Measurements from ENCODE around the gene TP63. TPM values are rescaled to one million over a fixed set of nuclear protein-coding genes. Genes with fewer than 3 reads are reported as not detected.

The TP63 gene
- total and polyA plus RNA-seq, 2 experiments from 2014 or later = not detected

DNA sequence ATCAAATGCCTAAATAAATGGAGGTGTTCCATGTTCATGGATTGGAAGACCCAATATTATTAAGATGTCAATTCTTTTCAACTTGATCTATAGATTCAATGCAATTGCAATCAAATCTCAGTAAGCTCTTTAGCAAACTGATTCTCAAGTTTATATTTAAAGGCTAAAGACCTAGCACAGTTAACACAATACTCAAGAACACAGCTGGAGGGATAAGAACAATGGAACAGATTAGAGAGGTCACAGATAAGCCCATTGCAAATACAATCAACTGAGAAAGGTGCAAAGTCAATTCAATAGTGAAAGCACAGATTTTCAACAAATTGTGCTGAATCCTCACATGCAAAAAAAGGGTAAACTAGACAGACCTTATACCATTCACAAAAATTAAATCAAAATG lies 290.6 kb downstream of the TP63 start:
- Histone ChIP-seq H3K27ac (ENCODE audit: low read depth) (no peak overlapping the region), H3K27me3 (ENCODE audit: insufficient read depth) (no peaks in the 10 kb centered on the region), H3K9me2 (ENCODE audit: insufficient read depth) (no peaks in the 10 kb centered on the region), H2AFZ (no peak overlapping the region), H3K4me2 (no peak overlapping the region), H3K4me3 (no peak overlapping the region), H3K79me2 (replicated peaks; ENCODE audit: insufficient read depth) (no peaks in the 10 kb centered on the region), H4K20me1 (replicated peaks; ENCODE audit: insufficient read depth) (no peaks in the 10 kb centered on the region), H3F3A (replicated peaks; ENCODE audit: low read depth) (no peaks in the 10 kb centered on the region), H3K4me1 (ENCODE audit: insufficient read depth) (peaks cover 10% of the 10 kb centered on the region), H3K36me3 (ENCODE audit: insufficient read depth) (no peaks in the 10 kb centered on the region)
- no peak for TF ChIP-seq JUNB (IDR thresholded peaks at IDR 0.05; ENCODE audit: unreplicated experiment)
- Mint-ChIP-seq H3K4me3 (no peak overlapping the region), H3K4me1 (peaks cover 10% of the 10 kb centered on the region; the same call in 2 of the 3 replicates), H3K27ac (no peak overlapping the region), H3K27me3 (ENCODE audit: insufficient read depth, low read depth, poor library complexity) (no peaks in the 10 kb centered on the region), H3K36me3 (ENCODE audit: low read depth) (no peaks in the 10 kb centered on the region), H3K9me3 (no peaks in the 10 kb centered on the region)
- no peak for DNase-seq (ENCODE audit: low spot score)
- ATAC-seq = no peak

DNA sequence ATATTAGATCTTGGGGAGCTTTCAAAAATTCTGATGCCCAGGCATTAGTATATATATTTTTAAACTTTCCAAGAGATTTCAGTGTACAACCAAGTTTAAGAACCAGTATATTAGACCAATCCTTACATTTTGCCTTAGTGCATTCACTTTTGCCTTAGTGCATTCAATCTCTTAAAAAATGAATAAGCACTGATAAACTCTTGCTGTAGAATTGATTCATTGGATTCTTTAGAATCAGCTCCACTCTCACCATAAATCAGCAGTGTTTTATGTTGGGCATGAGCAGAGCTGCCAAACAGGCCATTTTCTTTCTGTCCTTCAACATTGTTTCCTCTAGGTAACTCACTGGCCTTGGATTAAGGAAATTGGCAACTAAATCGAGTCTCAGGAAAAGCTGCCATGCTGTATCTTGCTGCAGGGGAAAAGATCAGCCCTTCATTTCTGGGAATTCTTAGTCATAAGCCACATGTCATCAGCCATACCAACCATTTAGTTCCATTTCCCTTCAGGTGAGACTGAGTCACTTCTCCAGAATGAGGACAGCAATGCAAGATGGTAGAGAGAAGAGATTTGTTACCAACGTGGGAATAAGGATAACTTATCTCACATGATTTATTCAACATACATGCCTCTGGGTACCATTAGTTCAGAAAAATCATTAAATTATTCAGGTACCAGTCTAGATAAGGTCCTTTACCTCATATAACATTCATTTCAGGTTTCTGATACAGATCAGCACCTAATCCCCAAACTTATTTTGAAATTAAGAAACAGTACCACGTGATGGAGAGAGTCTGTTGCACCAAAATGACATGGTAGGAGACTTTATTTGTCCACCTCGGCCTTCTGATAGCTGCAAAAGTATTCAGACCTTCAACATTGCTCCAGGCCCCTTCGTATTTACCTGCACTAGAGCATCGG lies 297.0 kb downstream of the TP63 start:
- ATAC-seq (no peak), DNase-seq (ENCODE audit: low spot score) (no peak)
- H3F3A ChIP-seq (replicated peaks; ENCODE audit: low read depth) = no peaks in the 10 kb centered on the region
- no peak overlapping the region for H3K27ac ChIP-seq (ENCODE audit: low read depth)
- H3K36me3 Mint-ChIP-seq (ENCODE audit: low read depth) = no peaks in the 10 kb centered on the region
- H3K36me3 ChIP-seq (ENCODE audit: insufficient read depth) = no peaks in the 10 kb centered on the region
- H3K27me3 Mint-ChIP-seq (ENCODE audit: insufficient read depth, low read depth, poor library complexity) = peaks cover 2% of the 10 kb centered on the region
- no peaks in the 10 kb centered on the region for H3K9me3 Mint-ChIP-seq
- no peaks in the 10 kb centered on the region for H3K27me3 ChIP-seq (ENCODE audit: insufficient read depth)
- H3K4me3 ChIP-seq = no peak overlapping the region
- H2AFZ ChIP-seq = no peak overlapping the region
- H3K4me3 Mint-ChIP-seq = no peak overlapping the region
- H4K20me1 ChIP-seq (replicated peaks; ENCODE audit: insufficient read depth) = no peaks in the 10 kb centered on the region
- H3K79me2 ChIP-seq (replicated peaks; ENCODE audit: insufficient read depth) = no peaks in the 10 kb centered on the region
- H3K9me2 ChIP-seq (ENCODE audit: insufficient read depth) = no peaks in the 10 kb centered on the region
- H3K4me1 Mint-ChIP-seq = peaks cover 21% of the 10 kb centered on the region; the same call in 2 of the 3 replicates
- no peak overlapping the region for H3K27ac Mint-ChIP-seq
- no peak overlapping the region for H3K4me2 ChIP-seq
- peaks cover 6% of the 10 kb centered on the region; the same call in 1 of the 2 replicates for H3K4me1 ChIP-seq (ENCODE audit: insufficient read depth)
- TF ChIP-seq, protein P1, sequence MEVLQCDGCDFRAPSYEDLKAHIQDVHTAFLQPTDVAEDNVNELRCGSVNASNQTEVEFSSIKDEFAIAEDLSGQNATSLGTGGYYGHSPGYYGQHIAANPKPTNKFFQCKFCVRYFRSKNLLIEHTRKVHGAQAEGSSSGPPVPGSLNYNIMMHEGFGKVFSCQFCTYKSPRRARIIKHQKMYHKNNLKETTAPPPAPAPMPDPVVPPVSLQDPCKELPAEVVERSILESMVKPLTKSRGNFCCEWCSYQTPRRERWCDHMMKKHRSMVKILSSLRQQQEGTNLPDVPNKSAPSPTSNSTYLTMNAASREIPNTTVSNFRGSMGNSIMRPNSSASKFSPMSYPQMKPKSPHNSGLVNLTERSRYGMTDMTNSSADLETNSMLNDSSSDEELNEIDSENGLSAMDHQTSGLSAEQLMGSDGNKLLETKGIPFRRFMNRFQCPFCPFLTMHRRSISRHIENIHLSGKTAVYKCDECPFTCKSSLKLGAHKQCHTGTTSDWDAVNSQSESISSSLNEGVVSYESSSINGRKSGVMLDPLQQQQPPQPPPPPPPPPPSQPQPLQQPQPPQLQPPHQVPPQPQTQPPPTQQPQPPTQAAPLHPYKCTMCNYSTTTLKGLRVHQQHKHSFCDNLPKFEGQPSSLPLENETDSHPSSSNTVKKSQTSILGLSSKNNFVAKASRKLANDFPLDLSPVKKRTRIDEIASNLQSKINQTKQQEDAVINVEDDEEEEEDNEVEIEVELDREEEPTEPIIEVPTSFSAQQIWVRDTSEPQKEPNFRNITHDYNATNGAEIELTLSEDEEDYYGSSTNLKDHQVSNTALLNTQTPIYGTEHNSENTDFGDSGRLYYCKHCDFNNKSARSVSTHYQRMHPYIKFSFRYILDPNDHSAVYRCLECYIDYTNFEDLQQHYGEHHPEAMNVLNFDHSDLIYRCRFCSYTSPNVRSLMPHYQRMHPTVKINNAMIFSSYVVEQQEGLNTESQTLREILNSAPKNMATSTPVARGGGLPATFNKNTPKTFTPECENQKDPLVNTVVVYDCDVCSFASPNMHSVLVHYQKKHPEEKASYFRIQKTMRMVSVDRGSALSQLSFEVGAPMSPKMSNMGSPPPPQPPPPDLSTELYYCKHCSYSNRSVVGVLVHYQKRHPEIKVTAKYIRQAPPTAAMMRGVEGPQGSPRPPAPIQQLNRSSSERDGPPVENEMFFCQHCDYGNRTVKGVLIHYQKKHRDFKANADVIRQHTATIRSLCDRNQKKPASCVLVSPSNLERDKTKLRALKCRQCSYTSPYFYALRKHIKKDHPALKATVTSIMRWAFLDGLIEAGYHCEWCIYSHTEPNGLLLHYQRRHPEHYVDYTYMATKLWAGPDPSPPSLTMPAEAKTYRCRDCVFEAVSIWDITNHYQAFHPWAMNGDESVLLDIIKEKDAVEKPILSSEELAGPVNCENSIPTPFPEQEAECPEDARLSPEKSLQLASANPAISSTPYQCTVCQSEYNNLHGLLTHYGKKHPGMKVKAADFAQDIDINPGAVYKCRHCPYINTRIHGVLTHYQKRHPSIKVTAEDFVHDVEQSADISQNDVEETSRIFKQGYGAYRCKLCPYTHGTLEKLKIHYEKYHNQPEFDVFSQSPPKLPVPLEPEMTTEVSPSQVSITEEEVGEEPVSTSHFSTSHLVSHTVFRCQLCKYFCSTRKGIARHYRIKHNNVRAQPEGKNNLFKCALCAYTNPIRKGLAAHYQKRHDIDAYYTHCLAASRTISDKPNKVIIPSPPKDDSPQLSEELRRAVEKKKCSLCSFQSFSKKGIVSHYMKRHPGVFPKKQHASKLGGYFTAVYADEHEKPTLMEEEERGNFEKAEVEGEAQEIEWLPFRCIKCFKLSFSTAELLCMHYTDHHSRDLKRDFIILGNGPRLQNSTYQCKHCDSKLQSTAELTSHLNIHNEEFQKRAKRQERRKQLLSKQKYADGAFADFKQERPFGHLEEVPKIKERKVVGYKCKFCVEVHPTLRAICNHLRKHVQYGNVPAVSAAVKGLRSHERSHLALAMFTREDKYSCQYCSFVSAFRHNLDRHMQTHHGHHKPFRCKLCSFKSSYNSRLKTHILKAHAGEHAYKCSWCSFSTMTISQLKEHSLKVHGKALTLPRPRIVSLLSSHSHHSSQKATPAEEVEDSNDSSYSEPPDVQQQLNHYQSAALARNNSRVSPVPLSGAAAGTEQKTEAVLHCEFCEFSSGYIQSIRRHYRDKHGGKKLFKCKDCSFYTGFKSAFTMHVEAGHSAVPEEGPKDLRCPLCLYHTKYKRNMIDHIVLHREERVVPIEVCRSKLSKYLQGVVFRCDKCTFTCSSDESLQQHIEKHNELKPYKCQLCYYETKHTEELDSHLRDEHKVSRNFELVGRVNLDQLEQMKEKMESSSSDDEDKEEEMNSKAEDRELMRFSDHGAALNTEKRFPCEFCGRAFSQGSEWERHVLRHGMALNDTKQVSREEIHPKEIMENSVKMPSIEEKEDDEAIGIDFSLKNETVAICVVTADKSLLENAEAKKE (CRISPR knock-in tag; IDR thresholded peaks at IDR 0.05) = no peak
- TF ChIP-seq JUNB (IDR thresholded peaks at IDR 0.05; ENCODE audit: unreplicated experiment) = no peak
- TF ChIP-seq ZNF331 (CRISPR knock-in tag; IDR thresholded peaks at IDR 0.05; ENCODE audit: low read depth) = no peak
- TF ChIP-seq POLR2AphosphoS5 (IDR thresholded peaks at IDR 0.05; ENCODE audit: low read depth) = no peak
- no peak for TF ChIP-seq NANOG (IDR thresholded peaks at IDR 0.05; ENCODE audit: borderline replicate concordance)
- no peak for TF ChIP-seq ZNF114 (CRISPR knock-in tag; IDR thresholded peaks at IDR 0.05)
- no peak for TF ChIP-seq CREB1 (CRISPR knock-in tag; IDR thresholded peaks at IDR 0.05; ENCODE audit: low read depth)
- TF ChIP-seq, protein P2, sequence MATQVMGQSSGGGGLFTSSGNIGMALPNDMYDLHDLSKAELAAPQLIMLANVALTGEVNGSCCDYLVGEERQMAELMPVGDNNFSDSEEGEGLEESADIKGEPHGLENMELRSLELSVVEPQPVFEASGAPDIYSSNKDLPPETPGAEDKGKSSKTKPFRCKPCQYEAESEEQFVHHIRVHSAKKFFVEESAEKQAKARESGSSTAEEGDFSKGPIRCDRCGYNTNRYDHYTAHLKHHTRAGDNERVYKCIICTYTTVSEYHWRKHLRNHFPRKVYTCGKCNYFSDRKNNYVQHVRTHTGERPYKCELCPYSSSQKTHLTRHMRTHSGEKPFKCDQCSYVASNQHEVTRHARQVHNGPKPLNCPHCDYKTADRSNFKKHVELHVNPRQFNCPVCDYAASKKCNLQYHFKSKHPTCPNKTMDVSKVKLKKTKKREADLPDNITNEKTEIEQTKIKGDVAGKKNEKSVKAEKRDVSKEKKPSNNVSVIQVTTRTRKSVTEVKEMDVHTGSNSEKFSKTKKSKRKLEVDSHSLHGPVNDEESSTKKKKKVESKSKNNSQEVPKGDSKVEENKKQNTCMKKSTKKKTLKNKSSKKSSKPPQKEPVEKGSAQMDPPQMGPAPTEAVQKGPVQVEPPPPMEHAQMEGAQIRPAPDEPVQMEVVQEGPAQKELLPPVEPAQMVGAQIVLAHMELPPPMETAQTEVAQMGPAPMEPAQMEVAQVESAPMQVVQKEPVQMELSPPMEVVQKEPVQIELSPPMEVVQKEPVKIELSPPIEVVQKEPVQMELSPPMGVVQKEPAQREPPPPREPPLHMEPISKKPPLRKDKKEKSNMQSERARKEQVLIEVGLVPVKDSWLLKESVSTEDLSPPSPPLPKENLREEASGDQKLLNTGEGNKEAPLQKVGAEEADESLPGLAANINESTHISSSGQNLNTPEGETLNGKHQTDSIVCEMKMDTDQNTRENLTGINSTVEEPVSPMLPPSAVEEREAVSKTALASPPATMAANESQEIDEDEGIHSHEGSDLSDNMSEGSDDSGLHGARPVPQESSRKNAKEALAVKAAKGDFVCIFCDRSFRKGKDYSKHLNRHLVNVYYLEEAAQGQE (IDR thresholded peaks at IDR 0.05; ENCODE audit: unreplicated experiment) = no peak
- no peak for TF ChIP-seq STAT1 (IDR thresholded peaks at IDR 0.05; ENCODE audit: unreplicated experiment)
- no peak for TF ChIP-seq EZH2phosphoT487 (IDR thresholded peaks at IDR 0.05; ENCODE audit: unreplicated experiment)
- no peak for TF ChIP-seq EZH2 (IDR thresholded peaks at IDR 0.05; ENCODE audit: low read depth, unreplicated experiment)

All from GM23338 (cell line).